GM18951 (cell line): Measurements from ENCODE around the gene TFAP2D.

Experiments used
- POLR2A ChIP-seq: IDR thresholded peaks from 4 replicates; pipeline ENCODE4 v1.6.1; 2011; ENCODE audit warnings: mild to moderate bottlenecking; ENCODE audit not compliant: insufficient read length, insufficient read depth; ENCODE audit errors: extremely low read depth
- in situ Hi-C: fragments of 300-500 bp; cut with MboI; formaldehyde crosslinking; loops from one replicate; pipeline ENCODE4 v1.12.0; 2022; ENCODE audit warnings: low sequenced_read_pairs, mixed read lengths, inconsistent platforms; ENCODE audit not compliant: unreplicated experiment

The TFAP2D gene

DNA sequence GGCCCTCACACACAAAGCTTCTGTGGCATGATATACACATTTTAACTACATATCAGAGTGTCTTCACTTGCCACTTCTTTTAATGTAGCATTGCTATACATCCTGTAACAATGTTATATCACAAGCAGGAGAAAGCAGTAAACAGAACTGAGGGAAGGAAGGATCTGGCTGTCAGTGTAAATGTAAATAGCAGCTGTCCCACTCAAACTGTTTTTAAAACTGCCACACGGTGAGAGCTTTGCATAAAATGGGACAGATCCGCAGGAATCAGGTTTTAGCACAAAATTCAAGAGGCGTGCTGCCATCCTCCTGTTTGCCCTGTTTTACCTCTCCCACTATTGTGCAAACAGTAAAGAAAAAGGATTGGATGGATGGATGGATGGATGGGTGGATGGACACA, 28.8 kb downstream of the TFAP2D start:
- in situ Hi-C loops: no loop called here
- TF ChIP-seq POLR2A: no peak

GRCh38 chr6:50744976-50745375, 31.6 kb downstream of the TFAP2D start:
- in situ Hi-C loops: no loop called here
- TF ChIP-seq POLR2A: no peak

DNA sequence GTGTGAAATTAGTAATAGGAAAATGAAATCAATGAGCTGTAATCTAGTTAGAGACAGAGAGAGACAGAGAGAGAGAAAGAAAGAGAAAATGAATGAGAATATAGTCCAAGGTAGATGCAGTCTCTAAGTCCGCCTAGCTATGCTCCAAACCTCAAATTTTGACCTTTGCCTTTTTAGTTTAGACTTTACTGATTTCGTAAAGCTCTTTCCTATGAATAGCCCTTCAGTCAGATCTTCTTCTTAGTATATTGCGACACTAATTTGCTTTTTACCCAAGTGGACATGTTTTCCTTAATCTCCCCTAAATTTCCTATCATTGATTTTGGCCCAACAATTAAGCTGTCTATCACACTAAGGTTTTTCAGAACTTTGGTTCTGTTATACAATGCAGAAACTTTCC, 49.5 kb downstream of the TFAP2D start:
- TF ChIP-seq POLR2A: no peak
- in situ Hi-C loops: no loop called here

- in situ Hi-C loops: no loop called here
- TF ChIP-seq POLR2A: no peak
Measured at GRCh38 chr6:50778696-50779095, 65.4 kb downstream of the TFAP2D start.

GRCh38 chr6:50780382-50780781, 67.1 kb downstream of the TFAP2D start:
- in situ Hi-C loops: no loop called here

GRCh38 chr6:50785921-50786320, 72.6 kb downstream of the TFAP2D start:
- TF ChIP-seq POLR2A: no peak
- in situ Hi-C loops: no loop called here

More at GRCh38 chr6:50780382-50780781, 67.1 kb downstream of the TFAP2D start:
- no peak for TF ChIP-seq POLR2A

GRCh38 chr6:50791900-50792508, 78.7 kb downstream of the TFAP2D start:
- in situ Hi-C loops: loop anchor here (10.0 kb wide), 1 partner anchor 137 kb away; no protein-coding TSS in a partner anchor
- TF ChIP-seq POLR2A: no peak

- in situ Hi-C loops: loop anchor here (10.0 kb wide), 1 partner anchor 138 kb away; no protein-coding TSS in a partner anchor
- no peak for TF ChIP-seq POLR2A
Measured at GRCh38 chr6:50792771-50793170, 79.4 kb downstream of the TFAP2D start.

- in situ Hi-C loops: loop anchor here (10.0 kb wide), 1 partner anchor 141 kb away; no protein-coding TSS in a partner anchor
- TF ChIP-seq POLR2A: no peak
Measured at GRCh38 chr6:50795574-50795973, 82.2 kb downstream of the TFAP2D start.

DNA sequence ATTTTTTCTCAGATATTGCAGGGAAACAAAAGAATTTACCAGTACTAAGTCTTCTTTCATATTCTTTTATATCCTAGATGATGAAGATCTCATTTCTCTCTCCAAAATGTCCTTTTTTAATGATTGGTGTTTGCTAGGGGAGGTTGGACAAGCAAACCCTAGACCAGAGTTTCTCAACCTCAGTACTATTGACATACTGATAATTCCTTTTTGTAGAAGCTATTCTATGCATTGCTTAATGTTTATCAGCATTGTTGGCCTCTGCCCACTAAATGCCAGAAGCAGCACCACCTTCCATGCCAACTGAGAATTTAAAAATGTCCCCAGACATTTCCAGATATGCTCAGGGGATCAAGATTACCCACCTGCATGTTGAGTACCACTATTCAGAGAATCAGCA, 91.0 kb downstream of the TFAP2D start:
- TF ChIP-seq POLR2A: no peak
- in situ Hi-C loops: loop anchor here (25.0 kb wide), 3 partner anchors 558 to 1158 kb away; no protein-coding TSS in a partner anchor

- in situ Hi-C loops: loop anchor here (25.0 kb wide), 3 partner anchors 555 to 1155 kb away; no protein-coding TSS in a partner anchor
- TF ChIP-seq POLR2A: no peak
Measured at GRCh38 chr6:50807035-50807434, 93.7 kb downstream of the TFAP2D start.

- no peak for TF ChIP-seq POLR2A
- in situ Hi-C loops: loop anchor here (25.0 kb wide), 3 partner anchors 547 to 1147 kb away; no protein-coding TSS in a partner anchor
Measured at GRCh38 chr6:50815436-50816114, 102.2 kb downstream of the TFAP2D start.

DNA sequence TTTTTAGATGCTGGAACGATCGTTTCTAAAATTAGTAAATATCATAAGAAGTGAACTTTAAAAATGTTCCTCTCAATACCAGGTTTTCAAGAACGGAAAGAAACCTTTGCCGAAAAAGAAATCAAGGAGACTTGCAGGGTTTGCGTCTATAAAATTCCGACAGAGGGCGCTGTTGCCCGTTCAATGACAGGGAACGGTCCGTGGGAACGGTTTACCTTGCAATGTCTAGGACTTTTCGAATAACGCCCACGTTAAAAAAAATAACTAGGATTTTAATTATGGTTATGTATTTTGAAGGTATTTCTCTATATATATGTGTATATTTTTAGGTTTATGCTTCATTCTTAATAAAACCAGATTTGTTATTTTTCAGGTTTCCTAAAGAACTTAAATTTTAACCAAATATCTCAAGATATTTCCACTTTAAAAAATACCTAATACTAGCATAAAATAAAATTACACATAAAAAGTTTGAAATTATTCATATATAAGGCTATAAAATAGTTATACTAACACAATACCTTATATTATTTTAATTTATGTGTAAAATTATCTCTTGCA, 102.9 kb downstream of the TFAP2D start:
- no peak for TF ChIP-seq POLR2A
- in situ Hi-C loops: loop anchor here (25.0 kb wide), 3 partner anchors 546 to 1146 kb away; no protein-coding TSS in a partner anchor

DNA sequence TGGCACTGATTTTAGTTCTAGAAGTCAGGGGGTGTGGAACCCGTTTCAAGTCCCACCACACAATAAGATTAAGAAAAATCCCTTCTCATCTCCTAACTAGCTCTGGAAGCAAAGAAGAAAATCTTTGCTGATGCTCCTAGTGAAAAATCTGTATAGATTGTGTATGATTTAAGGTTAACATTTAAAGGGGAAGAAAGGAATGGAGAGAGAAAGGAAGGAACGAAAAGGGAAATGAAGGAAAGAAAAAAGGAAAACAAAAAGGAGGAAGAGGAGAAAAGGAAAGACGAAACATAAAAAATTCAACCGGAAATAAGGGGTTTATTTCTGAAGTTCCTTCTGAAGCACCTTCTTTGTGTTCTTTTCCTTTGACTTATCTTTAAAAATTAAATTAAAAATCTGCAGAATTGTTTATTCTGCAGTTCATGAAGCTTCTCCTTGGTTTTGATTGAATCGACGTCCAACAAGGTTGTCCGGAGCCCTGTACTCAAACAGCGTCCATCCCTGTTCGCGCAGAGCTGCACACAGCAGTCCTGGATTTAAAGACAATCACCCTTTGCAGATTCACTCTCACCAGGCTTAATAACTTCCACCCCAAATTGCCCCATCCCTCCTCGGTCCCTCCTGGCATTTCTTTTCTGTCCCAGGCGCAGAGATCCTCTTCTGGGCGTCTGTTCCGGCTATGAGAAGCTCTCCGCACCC, 103.8 kb downstream of the TFAP2D start:
- in situ Hi-C loops: loop anchor here (25.0 kb wide), 3 partner anchors 545 to 1145 kb away; no protein-coding TSS in a partner anchor
- no peak for TF ChIP-seq POLR2A
